HK-2 (cell line): ENCODE results near the gene DTNBP1.
A peak's percentile ranks its signal among the peaks of the same experiment; 100 is the strongest.

Experiments used
- DNase-seq: peaks from one replicate; pipeline ENCODE4 v3.0.0-alpha.2; 2018; ENCODE audit not compliant: unreplicated experiment

DTNBP1 gene

DNA sequence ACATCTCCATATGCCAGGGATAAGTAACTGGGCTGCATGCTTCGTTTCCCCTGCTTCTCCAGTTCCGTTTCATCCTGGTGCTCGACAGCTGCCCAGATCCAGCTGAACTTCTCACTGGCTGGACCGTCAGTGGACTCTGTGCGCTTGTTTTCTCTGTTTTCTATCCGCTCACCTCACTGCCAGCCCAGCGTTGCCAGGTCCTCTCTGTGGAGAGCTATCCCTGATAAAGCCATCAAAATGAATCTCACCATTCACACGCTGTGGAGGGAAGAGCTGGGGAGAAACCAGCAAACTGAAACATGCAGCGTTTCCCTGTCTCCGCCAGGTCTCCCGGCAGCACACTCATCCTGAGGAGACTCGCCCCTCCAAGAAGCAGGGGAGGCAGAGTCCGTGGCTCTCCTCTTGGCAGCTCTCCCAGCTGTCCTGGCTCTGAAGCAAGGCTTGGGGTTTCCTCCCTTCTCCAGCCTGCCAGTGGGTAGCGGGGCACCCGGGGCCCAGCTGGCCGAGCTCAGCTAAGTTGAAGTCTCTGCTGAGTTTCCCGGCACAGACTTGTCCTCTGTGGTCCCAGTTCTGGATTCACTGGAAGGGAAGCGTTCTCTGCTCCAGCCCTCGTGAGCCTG, 160.9 kb downstream of the DTNBP1 start:
- peak; percentile 46 for DNase-seq

DNA sequence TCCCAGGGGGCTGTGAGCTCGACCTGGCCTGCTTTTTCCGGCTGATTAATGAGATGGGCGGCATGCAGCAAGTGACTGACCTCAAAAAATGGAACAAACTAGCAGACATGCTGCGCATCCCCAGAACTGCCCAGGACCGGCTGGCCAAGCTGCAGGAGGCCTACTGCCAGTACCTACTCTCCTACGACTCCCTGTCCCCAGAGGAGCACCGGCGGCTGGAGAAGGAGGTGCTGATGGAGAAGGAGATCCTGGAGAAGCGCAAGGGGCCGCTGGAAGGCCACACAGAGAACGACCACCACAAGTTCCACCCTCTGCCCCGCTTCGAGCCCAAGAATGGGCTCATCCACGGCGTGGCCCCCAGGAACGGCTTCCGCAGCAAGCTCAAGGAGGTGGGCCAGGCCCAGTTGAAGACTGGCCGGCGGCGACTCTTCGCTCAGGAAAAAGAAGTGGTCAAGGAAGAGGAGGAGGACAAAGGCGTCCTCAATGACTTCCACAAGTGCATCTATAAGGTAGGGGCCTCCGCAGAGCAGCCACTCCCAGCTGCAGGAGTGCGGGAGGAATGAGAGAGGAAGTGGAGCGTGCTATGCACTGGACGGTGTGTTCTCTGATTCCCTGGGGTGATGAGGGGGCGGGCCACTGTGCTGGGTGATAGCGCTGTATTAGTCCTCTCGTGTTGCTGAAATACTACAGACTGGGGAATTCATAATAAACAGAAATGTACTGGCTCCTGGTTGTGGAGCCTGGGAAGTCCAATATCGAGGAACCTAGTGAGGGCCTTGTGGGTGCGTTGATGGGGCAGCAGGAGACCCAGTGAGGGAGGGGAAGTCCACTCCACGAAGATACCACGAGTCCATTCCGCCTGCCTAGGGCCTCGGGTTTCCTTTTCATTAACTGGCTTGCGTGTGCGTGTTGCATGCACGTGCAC, 161.7 kb downstream of the DTNBP1 start:
- DNase-seq = no peak

DNA sequence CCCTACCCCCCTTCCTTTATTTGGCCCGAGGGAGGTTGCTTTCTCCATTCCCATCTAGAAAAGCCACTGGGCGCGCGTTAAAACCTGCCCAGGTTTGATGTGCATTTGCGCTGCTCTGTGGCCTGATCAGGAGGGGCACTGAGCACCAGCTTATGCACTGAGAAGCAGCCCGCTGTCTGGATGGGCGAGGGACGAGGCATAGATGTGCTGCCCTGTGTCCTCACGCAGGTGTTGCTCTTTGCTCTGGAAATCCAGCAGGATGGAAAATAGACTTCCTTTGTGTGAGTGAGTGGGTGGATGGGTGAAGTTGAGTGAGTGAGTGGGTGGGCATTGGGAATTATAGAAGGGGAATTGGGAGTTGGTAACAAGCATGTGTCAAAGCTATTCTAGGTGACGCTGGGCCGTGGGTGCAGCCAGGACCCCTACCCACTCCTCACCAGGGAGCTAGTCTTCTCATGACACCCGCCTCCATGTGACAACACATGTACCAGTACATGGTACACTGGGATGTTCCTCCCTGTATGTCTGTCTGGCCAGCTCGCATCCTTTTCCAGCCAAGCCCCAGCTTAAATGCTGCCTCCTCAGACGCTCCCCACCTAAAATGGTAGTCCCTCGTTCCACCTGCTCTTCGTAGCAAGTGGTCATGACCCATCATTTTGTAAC, 162.6 kb downstream of the DTNBP1 start:
- no peak for DNase-seq

DNA sequence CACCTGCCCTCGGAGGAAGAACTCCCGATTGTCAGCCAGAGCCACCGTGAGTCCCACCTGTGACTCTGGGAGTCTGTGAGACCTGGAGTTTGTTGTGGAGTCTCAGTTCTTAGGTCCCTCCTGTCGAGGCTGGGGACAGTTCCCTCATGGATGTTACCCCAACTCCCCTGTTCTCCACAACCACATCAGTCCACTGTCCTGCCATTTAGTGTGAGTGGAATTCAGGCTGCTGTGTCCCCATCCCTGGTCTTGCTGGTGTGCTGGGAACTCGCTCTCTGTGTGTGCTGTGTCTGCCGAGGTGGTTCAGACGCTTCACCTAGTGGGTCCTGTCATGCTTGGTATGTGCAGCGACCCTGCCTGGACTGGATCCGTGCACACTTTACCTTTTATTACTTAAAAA, 163.2 kb downstream of the DTNBP1 start:
- DNase-seq = no peak

DNA sequence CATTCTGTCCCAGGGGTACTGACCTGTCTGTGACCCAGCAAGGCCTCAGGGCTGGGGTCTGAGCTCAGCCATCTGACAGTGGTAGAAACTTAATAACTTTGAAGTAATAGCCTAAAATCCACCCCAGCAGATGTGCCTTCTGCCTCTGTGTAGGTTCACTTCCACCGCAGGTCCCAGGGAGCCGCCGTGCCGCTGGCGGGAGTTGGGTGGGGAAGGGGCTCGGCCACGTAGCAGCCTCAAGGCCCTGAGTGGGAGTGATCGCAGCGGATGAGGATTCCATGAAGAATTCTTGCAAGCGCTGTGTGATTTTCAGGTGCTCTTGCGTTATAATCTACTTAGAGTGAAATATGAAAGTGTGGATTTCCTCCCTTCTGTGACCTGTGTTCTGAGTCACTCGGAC, 163.7 kb downstream of the DTNBP1 start:
- DNase-seq = no peak

DNA sequence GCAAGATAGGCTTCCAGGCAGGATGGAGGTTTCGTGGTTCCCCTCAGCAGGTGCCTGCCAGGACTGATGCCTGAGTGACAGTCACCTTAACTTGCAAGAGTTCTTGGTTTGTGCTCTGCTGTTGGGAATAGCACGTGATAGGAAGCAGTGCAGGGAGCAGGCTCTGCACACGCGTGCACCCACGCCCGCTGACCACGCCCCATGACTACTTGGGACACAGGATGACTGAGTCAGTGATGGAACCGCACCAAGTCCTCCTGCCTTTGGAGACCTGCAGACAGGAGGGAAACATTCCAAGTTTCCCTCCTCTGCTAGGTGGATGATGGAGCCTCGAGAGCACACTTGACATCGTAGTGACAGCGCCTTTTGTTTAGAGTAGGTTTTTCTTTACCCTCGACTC, 164.2 kb downstream of the DTNBP1 start:
- DNase-seq = no peak

DNA sequence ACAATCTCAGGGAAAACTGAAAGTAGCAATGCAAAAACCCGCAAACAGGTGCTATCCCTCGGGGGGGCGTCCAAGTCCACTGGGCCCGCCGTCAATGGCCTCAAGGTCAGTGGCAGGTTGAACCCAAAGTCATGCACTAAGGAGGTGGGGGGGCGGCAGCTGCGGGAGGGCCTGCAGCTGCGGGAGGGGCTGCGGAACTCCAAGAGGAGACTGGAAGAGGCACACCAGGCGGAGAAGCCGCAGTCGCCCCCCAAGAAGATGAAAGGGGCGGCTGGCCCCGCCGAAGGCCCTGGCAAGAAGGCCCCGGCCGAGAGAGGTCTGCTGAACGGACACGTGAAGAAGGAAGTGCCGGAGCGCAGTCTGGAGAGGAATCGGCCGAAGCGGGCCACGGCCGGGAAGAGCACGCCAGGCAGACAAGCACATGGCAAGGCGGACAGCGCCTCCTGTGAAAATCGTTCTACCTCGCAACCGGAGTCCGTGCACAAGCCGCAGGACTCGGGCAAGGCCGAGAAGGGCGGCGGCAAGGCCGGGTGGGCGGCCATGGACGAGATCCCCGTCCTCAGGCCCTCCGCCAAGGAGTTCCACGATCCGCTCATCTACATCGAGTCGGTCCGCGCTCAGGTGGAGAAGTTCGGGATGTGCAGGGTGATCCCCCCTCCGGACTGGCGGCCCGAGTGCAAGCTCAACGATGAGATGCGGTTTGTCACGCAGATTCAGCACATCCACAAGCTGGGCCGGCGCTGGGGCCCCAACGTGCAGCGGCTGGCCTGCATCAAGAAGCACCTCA, 166.3 kb downstream of the DTNBP1 start:
- DNase-seq = no peak

DNA sequence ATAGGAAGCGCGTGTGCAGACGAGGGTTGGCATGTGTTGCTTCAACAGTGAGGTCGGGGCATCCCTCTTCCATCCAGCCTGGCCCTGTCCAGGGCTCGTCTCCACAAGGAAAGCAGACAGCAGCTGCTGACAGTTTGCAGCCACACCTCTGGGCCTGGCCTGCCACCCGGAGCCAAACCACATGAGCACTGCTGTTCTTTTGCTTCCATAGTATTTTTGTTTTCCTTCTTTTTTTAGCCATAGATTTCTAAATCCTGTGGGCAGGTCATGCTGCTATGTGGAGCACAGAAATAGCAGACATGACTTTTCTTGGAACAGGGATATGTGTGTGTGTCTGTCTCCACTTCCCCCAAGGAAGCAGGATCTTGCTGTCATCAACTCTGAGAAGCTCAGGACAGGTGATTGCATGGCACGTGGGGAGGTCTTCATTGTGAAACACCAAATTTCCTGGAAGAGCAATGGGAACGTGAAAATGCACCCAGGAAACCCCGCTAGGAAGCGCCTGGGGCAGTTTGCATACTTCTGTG, 167.4 kb downstream of the DTNBP1 start:
- no peak for DNase-seq

DNA sequence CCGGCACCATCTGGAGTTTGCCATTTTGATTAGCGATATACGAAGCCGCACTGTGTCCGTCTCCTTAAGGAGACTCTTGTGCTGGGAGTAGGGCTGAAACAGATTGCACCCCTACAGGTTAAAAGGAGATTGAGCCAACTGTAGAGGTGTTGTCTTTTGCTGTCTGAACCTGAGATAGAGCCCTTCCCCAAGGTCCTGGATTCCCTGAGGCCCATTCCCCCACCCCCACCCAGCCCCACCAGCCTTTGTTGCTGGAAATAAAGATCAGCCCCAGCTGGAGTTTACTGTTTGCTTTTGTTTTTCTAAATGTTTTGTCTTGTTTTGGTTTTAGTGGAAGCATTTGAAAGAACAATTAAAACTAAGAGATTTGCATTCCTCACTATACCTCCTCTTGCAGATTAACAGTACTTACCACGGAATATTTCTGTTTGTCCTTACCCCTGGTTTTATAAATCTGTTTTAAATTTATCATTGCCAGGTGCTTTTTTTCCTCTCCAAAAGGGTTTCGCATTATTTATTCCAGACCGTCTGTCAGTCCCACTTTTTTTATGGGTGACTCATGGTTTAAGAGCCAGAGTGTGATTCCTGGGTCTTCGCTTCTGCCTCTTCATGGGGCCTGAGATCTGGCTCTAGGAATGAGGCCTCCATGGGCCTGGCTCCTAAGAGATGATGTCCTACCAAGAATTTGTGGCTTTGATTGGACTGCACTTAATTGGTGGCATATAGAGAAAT, 169.2 kb downstream of the DTNBP1 start:
- no peak for DNase-seq

DNA sequence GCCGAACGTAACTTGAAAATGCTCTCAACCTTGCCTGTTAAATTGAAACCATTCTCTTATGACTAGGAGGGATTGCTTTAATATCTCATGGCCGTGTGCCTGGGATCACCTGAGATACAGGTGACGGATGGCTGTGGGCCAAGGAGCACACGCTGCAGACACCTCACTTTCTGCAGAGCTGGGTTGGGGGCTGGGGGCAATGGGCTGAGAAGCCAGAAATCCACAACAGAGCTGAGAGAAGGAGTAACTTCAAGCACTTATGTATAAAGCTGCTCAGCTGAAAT, 170.9 kb downstream of the DTNBP1 start:
- no peak for DNase-seq

DNA sequence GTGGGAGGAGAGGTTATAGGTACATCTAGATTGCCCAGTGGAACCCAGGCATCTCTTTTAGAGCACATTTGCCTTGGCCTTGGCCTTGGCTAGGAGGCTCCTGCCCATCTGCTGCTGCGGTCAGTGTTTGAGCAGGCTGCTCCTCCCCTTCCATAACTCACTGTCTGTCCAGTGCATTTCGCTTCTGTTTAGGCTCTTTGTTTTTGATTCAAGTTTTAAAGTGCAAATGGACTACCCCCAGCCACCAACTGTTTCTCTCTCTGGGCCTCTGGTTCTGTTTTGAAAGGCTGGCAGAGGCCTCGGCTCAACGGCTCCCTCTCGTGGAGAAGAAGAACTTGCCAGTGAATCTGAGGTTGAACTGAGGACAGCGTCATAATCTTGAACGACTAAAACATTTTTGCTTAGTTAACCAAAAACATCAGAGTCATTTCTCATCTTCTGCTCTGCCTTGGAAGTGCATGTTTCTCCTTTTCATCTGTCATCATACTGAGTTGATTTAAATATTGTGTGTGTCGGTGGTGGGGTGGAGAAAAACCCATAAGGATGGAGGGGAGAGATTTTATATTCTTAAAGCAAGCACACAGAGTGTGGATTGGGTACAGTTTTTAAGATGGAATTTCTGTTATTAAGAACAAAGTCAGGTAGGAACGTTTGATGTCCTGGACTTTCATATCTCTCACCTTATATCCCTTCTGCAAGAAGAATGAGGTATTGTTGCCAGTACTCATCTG, 171.4 kb downstream of the DTNBP1 start:
- peak; percentile 47 for DNase-seq

DNA sequence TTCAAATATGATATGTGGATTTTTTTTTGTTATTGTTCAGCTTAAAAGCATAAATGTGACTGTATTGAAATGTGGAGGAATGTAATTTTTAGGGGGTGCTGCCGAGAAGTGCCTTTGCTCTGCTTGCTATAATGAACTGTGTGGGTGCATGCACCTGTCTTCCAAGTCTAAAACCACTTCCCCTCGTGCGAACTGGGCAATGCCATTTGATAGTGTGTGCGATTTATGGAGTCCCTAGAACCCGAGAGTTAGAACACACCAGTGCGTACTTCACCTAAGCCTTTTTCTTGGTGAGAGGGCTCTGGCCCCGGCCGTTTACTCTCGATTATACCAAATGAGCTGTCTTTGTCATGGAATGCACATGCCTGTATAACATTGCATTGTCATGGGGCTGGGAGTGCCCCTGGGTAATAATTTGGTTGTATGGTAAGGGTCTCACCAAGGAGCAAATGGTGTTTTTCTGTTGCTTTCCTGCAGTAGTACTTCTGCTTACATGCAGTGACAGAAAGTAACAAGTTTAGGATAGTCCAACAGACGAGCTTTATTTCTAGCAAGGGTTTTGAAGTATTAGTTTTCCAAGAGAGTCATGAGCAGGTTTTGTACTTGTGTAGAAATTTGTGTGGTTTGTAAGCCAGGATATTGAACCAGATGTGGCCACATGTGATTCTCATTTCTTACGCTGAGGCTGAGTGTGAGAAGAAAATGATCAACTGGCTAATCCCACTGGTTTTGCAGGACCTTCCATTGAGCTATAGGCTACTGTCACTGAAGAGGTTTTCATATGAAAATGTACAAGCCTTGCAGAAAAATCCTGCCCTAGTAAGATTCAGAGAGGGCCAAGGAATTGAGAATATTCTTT, 172.4 kb downstream of the DTNBP1 start:
- DNase-seq = no peak

DNA sequence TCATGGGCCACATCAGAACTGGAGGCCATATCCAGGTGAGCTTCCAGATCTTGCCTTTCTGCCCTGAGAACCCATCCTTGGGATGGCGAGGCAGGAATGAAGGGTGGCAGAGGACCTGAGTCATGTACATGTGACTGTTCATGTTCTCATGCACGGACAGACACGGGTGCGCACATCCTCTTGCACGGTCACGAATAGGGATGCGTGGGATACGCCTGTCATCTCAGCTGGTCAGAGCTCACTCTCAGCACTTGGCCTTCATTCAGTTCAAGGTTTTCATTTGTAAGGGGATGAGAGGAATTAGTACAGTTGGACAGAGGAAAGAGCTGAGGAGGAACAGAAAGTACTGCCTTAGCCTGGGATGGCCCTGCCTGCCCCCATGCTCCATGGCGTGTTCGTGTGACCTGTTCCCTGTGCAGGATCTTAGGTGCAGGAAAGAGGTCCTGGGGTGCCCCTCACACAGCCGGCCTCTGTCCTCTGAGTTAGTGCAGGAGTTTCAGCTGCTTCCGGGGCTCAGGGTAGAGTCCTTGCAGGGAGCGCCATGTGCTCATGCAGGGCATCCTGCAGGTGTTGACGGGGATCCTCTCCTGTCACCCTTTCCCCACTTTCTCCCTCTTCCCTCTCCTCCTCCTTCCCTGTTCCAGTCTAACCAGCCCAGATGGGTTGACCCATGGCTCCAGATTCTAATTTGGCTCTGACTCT, 173.4 kb downstream of the DTNBP1 start:
- no peak for DNase-seq

DNA sequence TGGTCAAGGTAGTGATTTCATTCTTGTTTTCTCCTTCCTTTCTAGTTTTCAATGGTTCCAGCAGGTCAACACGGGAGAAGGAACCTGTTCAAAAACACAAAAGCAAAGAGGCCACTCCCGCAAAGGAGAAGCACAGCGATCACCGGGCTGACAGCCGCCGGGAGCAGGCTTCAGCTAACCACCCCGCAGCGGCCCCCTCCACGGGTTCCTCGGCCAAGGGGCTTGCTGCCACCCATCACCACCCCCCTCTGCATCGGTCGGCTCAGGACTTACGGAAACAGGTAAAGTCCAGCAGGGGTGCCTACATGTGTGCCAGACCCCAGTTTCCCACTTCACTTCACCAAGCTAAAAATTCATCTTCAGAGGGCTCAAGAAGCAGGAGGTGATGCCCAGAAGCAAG, 175.6 kb downstream of the DTNBP1 start:
- no peak for DNase-seq

DNA sequence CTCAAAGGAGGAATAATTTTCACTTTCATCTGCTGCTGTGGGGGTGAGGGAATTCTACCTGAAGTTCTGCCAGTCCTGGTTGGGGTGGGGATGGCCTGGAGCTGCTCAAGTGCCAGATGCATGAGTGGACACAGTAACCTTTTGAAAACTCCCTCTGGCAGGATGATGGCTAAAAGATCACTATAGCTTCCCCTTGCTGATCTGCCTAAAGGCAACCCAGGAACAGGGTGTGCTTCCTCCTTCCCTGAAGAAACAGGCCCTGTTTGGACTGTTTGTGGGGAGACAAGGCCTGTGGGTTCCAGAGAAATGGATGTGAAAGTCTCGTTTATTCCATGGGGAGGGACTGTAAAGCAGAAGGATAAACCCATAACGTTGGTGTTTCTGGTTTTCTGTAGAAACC, 176.9 kb downstream of the DTNBP1 start:
- DNase-seq = no peak

DNA sequence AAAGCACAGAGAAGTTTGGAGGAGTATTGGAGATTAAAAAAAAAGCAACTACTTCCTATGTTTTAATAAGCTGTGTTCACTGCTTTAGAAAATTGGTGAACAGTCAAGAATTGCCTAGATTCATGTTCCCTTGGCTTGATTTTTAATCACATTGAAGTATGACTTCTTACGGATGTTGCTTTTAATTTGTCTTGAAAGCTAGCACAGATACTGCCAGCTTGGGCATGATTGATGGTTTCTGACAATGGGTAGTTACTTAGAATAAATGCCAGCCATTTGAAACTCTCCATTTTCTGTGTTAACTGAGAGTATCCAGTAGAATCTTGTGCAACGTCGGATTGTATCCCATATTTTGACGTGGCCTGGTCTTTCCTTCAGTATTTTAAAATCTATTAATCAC, 178.0 kb downstream of the DTNBP1 start:
- no peak for DNase-seq

DNA sequence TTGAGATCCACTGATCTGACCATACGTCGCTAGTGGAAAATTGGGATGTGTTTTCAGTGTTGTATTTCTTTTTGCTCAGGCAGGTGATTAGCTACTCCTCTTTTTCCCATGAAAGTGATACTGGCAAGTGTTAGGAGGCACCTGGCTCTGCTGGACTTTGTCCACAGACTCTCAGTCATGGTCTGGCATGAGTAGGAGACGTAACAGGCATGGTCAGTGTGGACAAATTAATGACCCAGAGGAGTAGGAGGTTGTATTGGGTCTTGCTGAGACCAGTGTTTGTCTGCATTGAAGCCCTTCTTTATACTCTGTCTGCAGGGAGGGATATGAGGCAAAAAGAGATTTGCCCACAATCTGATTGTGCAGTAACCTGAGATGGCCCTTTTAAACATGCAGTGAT, 178.7 kb downstream of the DTNBP1 start:
- no peak for DNase-seq

DNA sequence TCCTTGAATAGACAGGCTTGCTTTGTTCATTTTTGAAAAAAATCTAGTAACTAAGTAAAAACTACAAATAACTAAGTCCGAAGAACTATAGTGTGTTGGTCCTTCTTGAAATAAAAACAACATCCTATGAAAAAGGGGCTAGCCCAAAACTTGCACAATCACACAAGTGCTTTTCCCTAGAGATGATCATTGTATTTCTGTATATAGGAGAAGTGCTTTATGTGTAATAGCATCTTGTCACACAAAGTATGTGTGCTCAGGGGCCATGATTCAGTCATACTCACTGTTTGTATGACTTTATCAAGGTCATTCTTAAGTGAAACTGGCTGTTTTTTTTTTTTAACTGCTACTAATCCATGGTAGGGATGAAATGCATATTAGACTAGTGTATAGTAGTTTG, 179.8 kb downstream of the DTNBP1 start:
- DNase-seq = no peak
